Measurements from ENCODE around the gene PLCH1.

PLCH1 gene

GRCh38 chr3:155651489-155652218 lies 93.2 kb downstream of the PLCH1 start:
- ATAC-seq, result no peak
- no peak for TF ChIP-seq PPARA (CRISPR knock-in tag; IDR thresholded peaks at IDR 0.05; ENCODE audit: borderline replicate concordance)
- TF ChIP-seq ARNTL (CRISPR knock-in tag; IDR thresholded peaks at IDR 0.05; ENCODE audit: borderline replicate concordance, low read depth), result no peak
- TF ChIP-seq ZNF8 (CRISPR knock-in tag; IDR thresholded peaks at IDR 0.05), result no peak
- TF ChIP-seq ZNF565 (CRISPR knock-in tag; conservative IDR thresholded peaks at IDR 0.05; ENCODE audit: low read depth), result no peak
- TF ChIP-seq TSHZ2 (CRISPR knock-in tag; IDR thresholded peaks at IDR 0.05), result no peak
- TF ChIP-seq TCF4 (CRISPR knock-in tag; IDR thresholded peaks at IDR 0.05; ENCODE audit: borderline replicate concordance), result no peak
- no peak for TF ChIP-seq ZFP3 (CRISPR knock-in tag; IDR thresholded peaks at IDR 0.05)
- no peak for TF ChIP-seq ISL1 (CRISPR knock-in tag; IDR thresholded peaks at IDR 0.05)
- no peak for TF ChIP-seq ZNF70 (CRISPR knock-in tag; IDR thresholded peaks at IDR 0.05)
- no peak for TF ChIP-seq TOX (CRISPR knock-in tag; IDR thresholded peaks at IDR 0.05; ENCODE audit: borderline replicate concordance)
- no peak for TF ChIP-seq ZFP30 (CRISPR knock-in tag; IDR thresholded peaks at IDR 0.05)
- TF ChIP-seq OSR1 (CRISPR knock-in tag; IDR thresholded peaks at IDR 0.05), result no peak
- no peak for TF ChIP-seq ZC3H10 (CRISPR knock-in tag; IDR thresholded peaks at IDR 0.05)
- TF ChIP-seq CSRNP3 (CRISPR knock-in tag; IDR thresholded peaks at IDR 0.05), result no peak
- TF ChIP-seq GLIS3 (CRISPR knock-in tag; IDR thresholded peaks at IDR 0.05), result no peak
- no peak for TF ChIP-seq CREB5 (CRISPR knock-in tag; IDR thresholded peaks at IDR 0.05; ENCODE audit: low read depth)

- TF ChIP-seq ISL1 (CRISPR knock-in tag; IDR thresholded peaks at IDR 0.05) (no peak), BACH2 (CRISPR knock-in tag; IDR thresholded peaks at IDR 0.05; ENCODE audit: borderline replicate concordance) (no peak), CREB5 (CRISPR knock-in tag; IDR thresholded peaks at IDR 0.05; ENCODE audit: low read depth) (no peak)
- no peak for ATAC-seq
Measured at GRCh38 chr3:155648013-155648591, 96.8 kb downstream of the PLCH1 start.

- TF ChIP-seq TSHZ2 (CRISPR knock-in tag; IDR thresholded peaks at IDR 0.05) (no peak), ZNF70 (CRISPR knock-in tag; IDR thresholded peaks at IDR 0.05) (no peak), SNAI2 (CRISPR knock-in tag; IDR thresholded peaks at IDR 0.05) (no peak), ISL1 (CRISPR knock-in tag; IDR thresholded peaks at IDR 0.05) (no peak), POU6F1 (CRISPR knock-in tag; IDR thresholded peaks at IDR 0.05; ENCODE audit: borderline replicate concordance, low read depth) (no peak), TCF4 (CRISPR knock-in tag; IDR thresholded peaks at IDR 0.05; ENCODE audit: borderline replicate concordance) (no peak), CREB5 (CRISPR knock-in tag; IDR thresholded peaks at IDR 0.05; ENCODE audit: low read depth) (no peak)
- ATAC-seq, result no peak
Measured at GRCh38 chr3:155647206-155647605, 97.7 kb downstream of the PLCH1 start.
